ENCODE data around the gene RARS2. TPM values are rescaled to one million over a fixed set of nuclear protein-coding genes. Genes with fewer than 3 reads are reported as not detected.

The RARS2 gene
- total and polyA plus RNA-seq, 9 donors = 38.7 to 51.6 (median 43.3) TPM

GRCh38 chr6:87551799-87552198 lies 38.0 kb downstream of the RARS2 start:
- Histone ChIP-seq H3K36me3 (ENCODE audit: control insufficient read depth, insufficient read depth, low read length) (peaks cover 24% of the 10 kb centered on the region), H3K27ac (ENCODE audit: low read length) (no peak overlapping the region), H3K4me3 (ENCODE audit: low read length) (no peak overlapping the region), H3K4me1 (ENCODE audit: control insufficient read depth, insufficient read depth, low read length) (no peaks in the 10 kb centered on the region), H3K27me3 (ENCODE audit: control insufficient read depth, insufficient read depth, low read length) (no peaks in the 10 kb centered on the region), H3K9me3 (replicated peaks; ENCODE audit: control insufficient read depth, low read depth, low read length) (no peaks in the 10 kb centered on the region)
- no CpG with 5 or more reads among the region's 2 CpGs for WGBS (ENCODE audit: insufficient coverage)
- no peak for DNase-seq

GRCh38 chr6:87544474-87544735 lies 45.4 kb downstream of the RARS2 start:
- no peak for DNase-seq
- H3K27ac ChIP-seq (ENCODE audit: low read length) = no peak overlapping the region
- no CpG with 5 or more reads among the region's 1 CpG for WGBS (ENCODE audit: insufficient coverage)
- H3K36me3 ChIP-seq (ENCODE audit: control insufficient read depth, insufficient read depth, low read length) = peaks cover 23% of the 10 kb centered on the region
- H3K27me3 ChIP-seq (ENCODE audit: control insufficient read depth, insufficient read depth, low read length) = no peaks in the 10 kb centered on the region
- H3K4me3 ChIP-seq (ENCODE audit: low read length) = no peak overlapping the region
- H3K9me3 ChIP-seq (replicated peaks; ENCODE audit: control insufficient read depth, low read depth, low read length) = no peaks in the 10 kb centered on the region
- no peaks in the 10 kb centered on the region for H3K4me1 ChIP-seq (ENCODE audit: control insufficient read depth, insufficient read depth, low read length)

- H3K36me3 ChIP-seq (ENCODE audit: control insufficient read depth, insufficient read depth, low read length) = peaks cover 25% of the 10 kb centered on the region
- DNase-seq = peak; percentile 71
- H3K27ac ChIP-seq (ENCODE audit: low read length) = no peak overlapping the region
- no CpG with 5 or more reads among the region's 4 CpGs for WGBS (ENCODE audit: insufficient coverage)
- H3K9me3 ChIP-seq (replicated peaks; ENCODE audit: control insufficient read depth, low read depth, low read length) = no peaks in the 10 kb centered on the region
- no peak overlapping the region for H3K4me3 ChIP-seq (ENCODE audit: low read length)
- H3K27me3 ChIP-seq (ENCODE audit: control insufficient read depth, insufficient read depth, low read length) = no peaks in the 10 kb centered on the region
- H3K4me1 ChIP-seq (ENCODE audit: control insufficient read depth, insufficient read depth, low read length) = no peaks in the 10 kb centered on the region
These were observed 45.9 kb downstream of the RARS2 start for GRCh38 chr6:87543696-87544473.

GRCh38 chr6:87541744-87542143 lies 48.0 kb downstream of the RARS2 start:
- H3K27ac ChIP-seq (ENCODE audit: low read length) = no peak overlapping the region
- H3K4me1 ChIP-seq (ENCODE audit: control insufficient read depth, insufficient read depth, low read length) = no peaks in the 10 kb centered on the region
- no peaks in the 10 kb centered on the region for H3K27me3 ChIP-seq (ENCODE audit: control insufficient read depth, insufficient read depth, low read length)
- H3K36me3 ChIP-seq (ENCODE audit: control insufficient read depth, insufficient read depth, low read length) = peaks cover 24% of the 10 kb centered on the region
- WGBS (ENCODE audit: insufficient coverage) = no CpG with 5 or more reads among the region's 2 CpGs
- peak; percentile 84 for DNase-seq
- H3K4me3 ChIP-seq (ENCODE audit: low read length) = no peak overlapping the region
- H3K9me3 ChIP-seq (replicated peaks; ENCODE audit: control insufficient read depth, low read depth, low read length) = no peaks in the 10 kb centered on the region

GRCh38 chr6:87541041-87541440 lies 48.7 kb downstream of the RARS2 start:
- H3K27ac ChIP-seq (ENCODE audit: low read length) = no peak overlapping the region
- no peak for DNase-seq
- no CpG with 5 or more reads among the region's 1 CpG for WGBS (ENCODE audit: insufficient coverage)
- peaks cover 24% of the 10 kb centered on the region for H3K36me3 ChIP-seq (ENCODE audit: control insufficient read depth, insufficient read depth, low read length)
- H3K4me3 ChIP-seq (ENCODE audit: low read length) = no peak overlapping the region
- H3K4me1 ChIP-seq (ENCODE audit: control insufficient read depth, insufficient read depth, low read length) = no peaks in the 10 kb centered on the region
- no peaks in the 10 kb centered on the region for H3K27me3 ChIP-seq (ENCODE audit: control insufficient read depth, insufficient read depth, low read length)
- H3K9me3 ChIP-seq (replicated peaks; ENCODE audit: control insufficient read depth, low read depth, low read length) = no peaks in the 10 kb centered on the region

- DNase-seq = peak; percentile 74
- Histone ChIP-seq H3K27ac (ENCODE audit: low read length) (peak overlapping the region; percentile 16), H3K4me1 (ENCODE audit: control insufficient read depth, insufficient read depth, low read length) (no peaks in the 10 kb centered on the region), H3K4me3 (ENCODE audit: low read length) (no peak overlapping the region), H3K27me3 (ENCODE audit: control insufficient read depth, insufficient read depth, low read length) (no peaks in the 10 kb centered on the region), H3K36me3 (ENCODE audit: control insufficient read depth, insufficient read depth, low read length) (peaks cover 24% of the 10 kb centered on the region), H3K9me3 (replicated peaks; ENCODE audit: control insufficient read depth, low read depth, low read length) (no peaks in the 10 kb centered on the region)
- WGBS (ENCODE audit: insufficient coverage) = 15% methylated on average over 4 of the region's 4 CpGs
These were observed 49.2 kb downstream of the RARS2 start for GRCh38 chr6:87540539-87540938.

GRCh38 chr6:87539554-87539953 lies 50.2 kb downstream of the RARS2 start:
- Histone ChIP-seq H3K27ac (ENCODE audit: low read length) (no peak overlapping the region), H3K4me3 (ENCODE audit: low read length) (no peak overlapping the region), H3K36me3 (ENCODE audit: control insufficient read depth, insufficient read depth, low read length) (peaks cover 20% of the 10 kb centered on the region), H3K9me3 (replicated peaks; ENCODE audit: control insufficient read depth, low read depth, low read length) (no peaks in the 10 kb centered on the region), H3K4me1 (ENCODE audit: control insufficient read depth, insufficient read depth, low read length) (no peaks in the 10 kb centered on the region), H3K27me3 (ENCODE audit: control insufficient read depth, insufficient read depth, low read length) (no peaks in the 10 kb centered on the region)
- 100% methylated on average over 2 of the region's 6 CpGs for WGBS (ENCODE audit: insufficient coverage)
- no peak for DNase-seq

- no CpG with 5 or more reads among the region's 1 CpG for WGBS (ENCODE audit: insufficient coverage)
- Histone ChIP-seq H3K4me3 (ENCODE audit: low read length) (no peak overlapping the region), H3K9me3 (replicated peaks; ENCODE audit: control insufficient read depth, low read depth, low read length) (no peaks in the 10 kb centered on the region), H3K27me3 (ENCODE audit: control insufficient read depth, insufficient read depth, low read length) (no peaks in the 10 kb centered on the region), H3K27ac (ENCODE audit: low read length) (no peak overlapping the region), H3K4me1 (ENCODE audit: control insufficient read depth, insufficient read depth, low read length) (no peaks in the 10 kb centered on the region), H3K36me3 (ENCODE audit: control insufficient read depth, insufficient read depth, low read length) (peaks cover 19% of the 10 kb centered on the region)
- DNase-seq = no peak
These were observed 51.1 kb downstream of the RARS2 start for GRCh38 chr6:87538510-87539260.

- no peak overlapping the region for H3K4me3 ChIP-seq (ENCODE audit: low read length)
- H3K27me3 ChIP-seq (ENCODE audit: control insufficient read depth, insufficient read depth, low read length) = no peaks in the 10 kb centered on the region
- H3K9me3 ChIP-seq (replicated peaks; ENCODE audit: control insufficient read depth, low read depth, low read length) = no peaks in the 10 kb centered on the region
- no peaks in the 10 kb centered on the region for H3K4me1 ChIP-seq (ENCODE audit: control insufficient read depth, insufficient read depth, low read length)
- H3K36me3 ChIP-seq (ENCODE audit: control insufficient read depth, insufficient read depth, low read length) = peaks cover 23% of the 10 kb centered on the region
- DNase-seq = no peak
- WGBS (ENCODE audit: insufficient coverage) = 95% methylated on average over 2 of the region's 2 CpGs
- H3K27ac ChIP-seq (ENCODE audit: low read length) = no peak overlapping the region
These were observed 55.3 kb downstream of the RARS2 start for GRCh38 chr6:87534377-87535047.

- Histone ChIP-seq H3K9me3 (replicated peaks; ENCODE audit: control insufficient read depth, low read depth, low read length) (no peaks in the 10 kb centered on the region), H3K4me1 (ENCODE audit: control insufficient read depth, insufficient read depth, low read length) (no peaks in the 10 kb centered on the region), H3K27ac (ENCODE audit: low read length) (no peak overlapping the region), H3K36me3 (ENCODE audit: control insufficient read depth, insufficient read depth, low read length) (peaks cover 15% of the 10 kb centered on the region), H3K4me3 (ENCODE audit: low read length) (no peak overlapping the region), H3K27me3 (ENCODE audit: control insufficient read depth, insufficient read depth, low read length) (no peaks in the 10 kb centered on the region)
- no peak for DNase-seq
- no CpG with 5 or more reads among the region's 1 CpG for WGBS (ENCODE audit: insufficient coverage)
These were observed 60.6 kb downstream of the RARS2 start for GRCh38 chr6:87529221-87529620.

Data from muscle of leg (tissue), 11 donors.